Astrocyte of the spinal cord (primary cell): ENCODE measurements around the gene DIAPH2.

Source experiments
- DNase-seq: peaks from one replicate; pipeline ENCODE4 v3.0.0; 2011; ENCODE audit warnings: low read depth, low spot score
- H3K4me3 ChIP-seq: 2 replicates; pipeline ENCODE4 v1.5.1; 2011; ENCODE audit warnings: low read depth, mild to moderate bottlenecking, low read length, moderate library complexity
- CTCF ChIP-seq: IDR thresholded peaks from 2 replicates; pipeline ENCODE4 v1.5.1; 2012; ENCODE audit warnings: low read depth, mild to moderate bottlenecking, low read length, inconsistent platforms
- in situ Hi-C: cut with HindIII; loops from 2 replicates; pipeline ENCODE4 v1.10.0; 2017; ENCODE audit warnings: low sequenced_read_pairs

Gene DIAPH2

GRCh38 chrX:97446298-97446882 lies 761.7 kb downstream of the DIAPH2 start:
- in situ Hi-C loops = no loop called here
- H3K4me3 ChIP-seq = no peak overlapping the region
- peak; percentile 5 for DNase-seq
- peak; percentile 3 for TF ChIP-seq CTCF

GRCh38 chrX:97447306-97447705 lies 762.7 kb downstream of the DIAPH2 start:
- TF ChIP-seq CTCF = no peak
- H3K4me3 ChIP-seq = no peak overlapping the region
- DNase-seq = no peak
- in situ Hi-C loops = no loop called here

GRCh38 chrX:97452283-97452682 lies 767.6 kb downstream of the DIAPH2 start:
- DNase-seq = no peak
- in situ Hi-C loops = no loop called here
- H3K4me3 ChIP-seq = no peak overlapping the region
- TF ChIP-seq CTCF = no peak

GRCh38 chrX:97461763-97462162 lies 777.1 kb downstream of the DIAPH2 start:
- in situ Hi-C loops = no loop called here
- no peak overlapping the region for H3K4me3 ChIP-seq
- no peak for DNase-seq
- no peak for TF ChIP-seq CTCF

- H3K4me3 ChIP-seq = no peak overlapping the region
- no peak for TF ChIP-seq CTCF
- in situ Hi-C loops = no loop called here
- no peak for DNase-seq
These were observed 786.4 kb downstream of the DIAPH2 start for GRCh38 chrX:97471071-97471470.

- in situ Hi-C loops = no loop called here
- no peak for TF ChIP-seq CTCF
- H3K4me3 ChIP-seq = no peak overlapping the region
- no peak for DNase-seq
These were observed 790.3 kb downstream of the DIAPH2 start for GRCh38 chrX:97474933-97475332.
